GM21381 (cell line): Measurements from ENCODE around the gene SYCP2.
"Not testable (repeated sequence)": the region's sequence is repeated elsewhere in the genome, so short reads cannot be mapped to it uniquely, and the experiment has no call there.

Experiments
- ATAC-seq: cut with Tn5 transposase; IDR thresholded peaks from one replicate; pipeline ENCODE4 v1.9.1; 2021; ENCODE audit warnings: mild to moderate bottlenecking, moderate library complexity; ENCODE audit not compliant: unreplicated experiment

SYCP2 gene

GRCh38 chr20:59912609-59913008 lies 20.8 kb downstream of the SYCP2 start:
- no peak for ATAC-seq

GRCh38 chr20:59911041-59911440 lies 22.4 kb downstream of the SYCP2 start:
- no peak for ATAC-seq

- no peak for ATAC-seq
Measured at GRCh38 chr20:59908855-59909254, 24.6 kb downstream of the SYCP2 start.

GRCh38 chr20:59903621-59904020 lies 29.8 kb downstream of the SYCP2 start:
- ATAC-seq, result no peak

- ATAC-seq, result no peak
Measured at GRCh38 chr20:59902470-59902869, 31.0 kb downstream of the SYCP2 start.

- ATAC-seq, result no peak
Measured at GRCh38 chr20:59895908-59896307, 37.5 kb downstream of the SYCP2 start.

- ATAC-seq, result no peak
Measured at GRCh38 chr20:59891581-59891980, 41.9 kb downstream of the SYCP2 start.

GRCh38 chr20:59890035-59890434 lies 43.4 kb downstream of the SYCP2 start:
- not testable (repeated sequence) for ATAC-seq

- ATAC-seq, result no peak
Measured at GRCh38 chr20:59888050-59888449, 45.4 kb downstream of the SYCP2 start.

GRCh38 chr20:59884494-59884893 lies 48.9 kb downstream of the SYCP2 start:
- no peak for ATAC-seq

- no peak for ATAC-seq
Measured at GRCh38 chr20:59880198-59880597, 53.2 kb downstream of the SYCP2 start.

- ATAC-seq, result no peak
Measured at GRCh38 chr20:59873409-59873808, 60.0 kb downstream of the SYCP2 start.

- no peak for ATAC-seq
Measured at GRCh38 chr20:59871096-59871495, 62.3 kb downstream of the SYCP2 start.

- no peak for ATAC-seq
Measured at GRCh38 chr20:59866338-59866737, 67.1 kb downstream of the SYCP2 start.

GRCh38 chr20:59864726-59865125 lies 68.7 kb downstream of the SYCP2 start:
- ATAC-seq, result no peak

GRCh38 chr20:59863058-59863457 lies 70.4 kb downstream of the SYCP2 start:
- ATAC-seq, result no peak

GRCh38 chr20:59861401-59861800 lies 72.0 kb downstream of the SYCP2 start:
- no peak for ATAC-seq

- ATAC-seq, result no peak
Measured at GRCh38 chr20:59858425-59858824, 75.0 kb downstream of the SYCP2 start.

GRCh38 chr20:59857966-59858365 lies 75.5 kb downstream of the SYCP2 start:
- ATAC-seq, result no peak

- ATAC-seq, result not testable (repeated sequence)
Measured at GRCh38 chr20:59856941-59857340, 76.5 kb downstream of the SYCP2 start.

GRCh38 chr20:59856526-59856925 lies 76.9 kb downstream of the SYCP2 start:
- not testable (repeated sequence) for ATAC-seq

- ATAC-seq, result no peak
Measured at GRCh38 chr20:59850018-59850641, 83.3 kb downstream of the SYCP2 start.

- no peak for ATAC-seq
Measured at GRCh38 chr20:59848182-59848581, 85.3 kb downstream of the SYCP2 start.
